Panc1 (cell line): ENCODE measurements around the gene CCDC116.

ENCODE experiments used
- TCF7L2 ChIP-seq: IDR thresholded peaks from 2 replicates; pipeline ENCODE4 v1.6.1; 2011; ENCODE audit warnings: mild to moderate bottlenecking, low read depth, low read length, inconsistent platforms
- TF ChIP-seq, protein P1 (sequence below): fragments of 450-650 bp; IDR thresholded peaks from 2 replicates; pipeline ENCODE4 v1.5.1; 2017; ENCODE audit warnings: mild to moderate bottlenecking

DNA sequence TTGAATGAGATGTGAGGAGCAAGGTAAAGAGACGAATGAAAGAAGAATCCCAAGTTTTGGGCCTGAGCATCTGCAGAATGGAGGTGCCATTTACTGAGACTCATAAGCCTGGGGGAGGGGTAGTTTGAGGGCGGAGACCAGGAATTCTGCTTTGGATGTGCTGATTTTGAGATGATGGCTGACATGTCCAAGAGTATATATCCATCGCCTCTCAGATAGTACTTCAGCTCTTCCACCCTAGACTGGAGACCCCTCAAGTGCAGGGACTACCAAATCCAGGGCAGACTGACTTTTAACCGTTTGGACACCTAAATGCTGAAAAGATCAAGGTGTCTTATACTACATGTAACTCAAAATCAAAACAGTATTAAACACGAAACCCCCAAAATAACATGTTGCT, 8.2 kb downstream of the CCDC116 start:
- TF ChIP-seq, protein P1, sequence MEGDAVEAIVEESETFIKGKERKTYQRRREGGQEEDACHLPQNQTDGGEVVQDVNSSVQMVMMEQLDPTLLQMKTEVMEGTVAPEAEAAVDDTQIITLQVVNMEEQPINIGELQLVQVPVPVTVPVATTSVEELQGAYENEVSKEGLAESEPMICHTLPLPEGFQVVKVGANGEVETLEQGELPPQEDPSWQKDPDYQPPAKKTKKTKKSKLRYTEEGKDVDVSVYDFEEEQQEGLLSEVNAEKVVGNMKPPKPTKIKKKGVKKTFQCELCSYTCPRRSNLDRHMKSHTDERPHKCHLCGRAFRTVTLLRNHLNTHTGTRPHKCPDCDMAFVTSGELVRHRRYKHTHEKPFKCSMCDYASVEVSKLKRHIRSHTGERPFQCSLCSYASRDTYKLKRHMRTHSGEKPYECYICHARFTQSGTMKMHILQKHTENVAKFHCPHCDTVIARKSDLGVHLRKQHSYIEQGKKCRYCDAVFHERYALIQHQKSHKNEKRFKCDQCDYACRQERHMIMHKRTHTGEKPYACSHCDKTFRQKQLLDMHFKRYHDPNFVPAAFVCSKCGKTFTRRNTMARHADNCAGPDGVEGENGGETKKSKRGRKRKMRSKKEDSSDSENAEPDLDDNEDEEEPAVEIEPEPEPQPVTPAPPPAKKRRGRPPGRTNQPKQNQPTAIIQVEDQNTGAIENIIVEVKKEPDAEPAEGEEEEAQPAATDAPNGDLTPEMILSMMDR, result no peak
- TF ChIP-seq TCF7L2, result no peak
